ENCODE data around the gene ZNF562.
"Not testable (repeated sequence)": the region's sequence is repeated elsewhere in the genome, so short reads cannot be mapped to it uniquely, and the experiment has no call there.

The ZNF562 gene

GRCh38 chr19:9674663-9675357, at the start of gene ZNF562:
Gene ZNF562, minus strand, starts transcription at chr19:9675100. Its CDS starts 14,356 bp downstream, at chr19:9660744.
- DNase-seq (ENCODE audit: low spot score), result peak; percentile 90

DNA sequence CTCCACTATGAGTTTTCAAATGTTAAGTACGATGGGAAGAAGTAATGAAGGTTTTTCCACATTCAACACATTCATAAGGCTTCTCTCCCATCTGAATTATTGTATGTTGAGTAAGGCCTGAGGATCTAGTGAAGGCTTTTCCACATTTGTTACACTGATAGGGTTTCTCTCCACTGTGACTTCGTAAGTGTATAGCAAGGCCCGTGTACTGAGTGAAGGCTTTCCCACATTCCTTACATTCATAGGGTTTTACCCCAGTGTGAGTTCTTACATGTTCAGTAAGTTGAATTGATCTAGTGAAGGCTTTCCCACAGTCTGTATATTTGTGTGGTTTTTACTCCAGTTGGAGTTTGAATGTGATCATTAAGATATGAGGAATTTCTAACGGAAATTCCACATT, 49.3 kb upstream of the ZNF562 start:
- no peak for DNase-seq (ENCODE audit: low spot score)

- no peak for DNase-seq (ENCODE audit: low spot score)
Measured at GRCh38 chr19:9721861-9722260, 47.0 kb upstream of the ZNF562 start.

- DNase-seq (ENCODE audit: low spot score), result no peak
Measured at GRCh38 chr19:9720541-9720940, 45.6 kb upstream of the ZNF562 start.

DNA sequence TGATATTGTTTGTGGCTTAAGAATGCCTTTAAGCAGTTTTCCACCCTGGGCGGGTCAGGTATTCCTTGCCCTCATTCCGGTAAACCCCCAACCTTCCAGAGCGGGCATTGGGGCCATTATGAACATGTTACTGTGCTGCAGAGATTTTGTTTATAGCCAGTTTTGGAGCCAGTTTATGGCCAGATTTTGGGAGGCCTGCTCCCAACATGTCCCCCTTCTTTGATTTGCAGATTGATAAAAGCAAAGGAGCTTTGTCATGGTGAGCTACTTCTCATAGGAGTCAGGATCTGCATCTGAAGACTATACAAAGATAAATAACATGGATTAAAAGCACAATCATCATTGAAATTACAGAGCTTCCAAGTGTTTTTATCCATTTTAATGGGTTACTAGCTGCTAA, 36.9 kb upstream of the ZNF562 start:
- no peak for DNase-seq (ENCODE audit: low spot score)

GRCh38 chr19:9709305-9709704, 34.4 kb upstream of the ZNF562 start:
- DNase-seq (ENCODE audit: low spot score), result no peak

- DNase-seq (ENCODE audit: low spot score), result no peak
Measured at GRCh38 chr19:9705836-9706235, 30.9 kb upstream of the ZNF562 start.

- no peak for DNase-seq (ENCODE audit: low spot score)
Measured at GRCh38 chr19:9702186-9702585, 27.3 kb upstream of the ZNF562 start.

GRCh38 chr19:9700229-9700981, 25.5 kb upstream of the ZNF562 start:
- DNase-seq (ENCODE audit: low spot score), result no peak

- not testable (repeated sequence) for DNase-seq (ENCODE audit: low spot score)
Measured at GRCh38 chr19:9690301-9690700, 15.4 kb upstream of the ZNF562 start.

- DNase-seq (ENCODE audit: low spot score), result not testable (repeated sequence)
Measured at GRCh38 chr19:9679996-9680395, 5.1 kb upstream of the ZNF562 start.

- not testable (repeated sequence) for DNase-seq (ENCODE audit: low spot score)
Measured at GRCh38 chr19:9675358-9675901, 530 bp upstream of the ZNF562 start.

GRCh38 chr19:9673912-9674662, 813 bp downstream of the ZNF562 start:
- peak; percentile 36 for DNase-seq (ENCODE audit: low spot score)

- DNase-seq (ENCODE audit: low spot score), result no peak
Measured at GRCh38 chr19:9672893-9673292, 2.0 kb downstream of the ZNF562 start.

DNA sequence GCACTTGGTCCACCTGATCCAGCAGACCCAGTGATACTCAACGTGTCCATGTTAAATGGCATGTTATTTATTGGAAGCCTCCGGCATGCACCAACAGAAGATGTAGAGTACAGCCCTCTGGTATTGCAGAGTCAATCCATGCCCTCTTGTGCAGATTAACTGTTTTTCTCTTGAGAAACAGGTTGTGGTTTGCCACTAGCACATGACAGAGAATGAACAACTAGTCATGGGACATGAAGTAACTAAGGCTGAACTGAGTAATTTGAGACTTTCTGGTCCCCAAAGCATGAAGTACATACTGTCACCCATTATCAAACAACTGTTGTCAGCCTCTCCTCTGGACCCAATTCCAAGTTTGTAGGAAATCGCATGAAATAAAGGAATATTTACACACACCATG, 3.2 kb downstream of the ZNF562 start:
- DNase-seq (ENCODE audit: low spot score), result no peak

DNA sequence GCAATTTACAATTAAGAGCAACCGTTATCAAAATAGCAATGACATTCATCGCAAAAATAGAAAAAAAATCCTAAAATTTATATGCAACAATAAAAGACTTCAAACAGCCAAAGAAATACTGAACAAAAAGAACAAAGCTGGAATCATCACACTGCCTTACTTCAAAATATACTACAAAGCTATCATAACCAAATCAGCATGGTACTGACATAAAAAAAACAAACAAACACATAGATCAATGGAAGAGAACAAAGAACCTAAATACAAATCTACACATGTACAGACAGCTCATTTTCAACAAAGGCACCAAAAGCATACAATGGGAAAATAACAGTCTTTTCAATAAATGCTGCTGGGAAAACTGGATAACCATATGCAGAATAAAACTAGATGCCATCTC, 6.4 kb downstream of the ZNF562 start:
- DNase-seq (ENCODE audit: low spot score), result no peak

DNA sequence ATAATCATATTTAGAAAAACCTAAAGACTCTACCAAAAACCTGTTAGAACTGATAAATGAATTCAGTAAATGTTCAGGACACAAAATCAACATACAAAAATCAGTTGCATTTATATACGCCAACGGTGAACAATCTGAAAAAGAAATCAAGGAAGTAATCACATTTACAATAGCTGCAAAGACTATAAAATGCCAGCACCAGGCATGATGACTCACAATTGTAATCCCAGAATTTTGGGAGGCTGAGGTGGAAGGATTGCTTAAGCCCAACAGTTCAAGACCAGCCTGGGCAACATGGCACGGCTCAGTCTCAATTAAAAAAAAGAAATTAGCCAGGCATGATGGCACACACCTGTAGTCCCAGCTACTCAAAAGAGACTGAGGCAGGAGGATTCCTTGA, 7.0 kb downstream of the ZNF562 start:
- no peak for DNase-seq (ENCODE audit: low spot score)

DNA sequence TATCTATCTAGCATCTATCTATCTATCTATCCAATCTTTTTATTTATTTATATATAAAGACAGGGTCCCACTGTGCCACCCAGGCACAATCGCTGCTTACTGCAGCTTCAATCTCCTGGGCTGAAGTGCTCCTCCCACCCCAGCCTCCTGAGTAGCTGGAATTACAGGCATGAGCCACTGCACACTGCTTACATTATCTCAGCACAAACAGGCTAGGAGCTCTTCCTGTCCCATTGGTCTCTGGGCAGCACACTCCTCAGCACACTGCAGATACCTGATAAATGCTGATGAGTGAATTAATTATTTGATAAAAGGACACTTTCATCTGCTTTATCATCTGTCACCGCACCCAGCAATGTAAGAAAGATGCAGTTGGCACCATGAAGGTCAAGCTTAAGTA, 16.1 kb downstream of the ZNF562 start:
- DNase-seq (ENCODE audit: low spot score), result no peak

- not testable (repeated sequence) for DNase-seq (ENCODE audit: low spot score)
Measured at GRCh38 chr19:9653066-9653555, 21.8 kb downstream of the ZNF562 start.

DNA sequence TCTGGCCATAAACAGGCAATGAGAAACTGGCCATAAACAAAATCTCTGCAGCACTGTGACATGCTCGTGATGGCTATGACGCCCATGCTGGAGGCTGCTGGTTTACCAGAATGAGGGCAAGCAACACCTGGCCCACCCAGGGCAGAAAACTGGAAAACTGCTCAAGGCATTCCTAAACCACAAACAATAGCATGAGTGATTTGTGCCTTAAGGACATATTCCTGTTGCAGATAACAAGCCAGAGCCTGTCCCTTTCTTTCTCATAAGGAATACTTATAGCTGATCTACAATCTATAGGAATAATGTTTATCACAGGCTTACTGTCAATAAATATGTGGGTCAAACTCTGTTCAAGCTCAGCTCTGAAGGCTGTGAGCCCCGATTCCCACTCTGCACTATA, 23.4 kb downstream of the ZNF562 start:
- not testable (repeated sequence) for DNase-seq (ENCODE audit: low spot score)

- no peak for DNase-seq (ENCODE audit: low spot score)
Measured at GRCh38 chr19:9650345-9650744, 24.6 kb downstream of the ZNF562 start.

GRCh38 chr19:9645472-9645871, 29.4 kb downstream of the ZNF562 start:
- no peak for DNase-seq (ENCODE audit: low spot score)

Measured in LoVo (cell line).